PC-3 (cell line): Measurements from ENCODE around the gene SPINK1. TPM values are rescaled to one million over a fixed set of nuclear protein-coding genes. Genes with fewer than 3 reads are reported as not detected.

Experiments used
- ATAC-seq: fragments of 200-7000 bp; cut with Tn5 transposase; 2 replicates; pipeline ENCODE4 v1.9.1; 2020; ENCODE audit warnings: mild to moderate bottlenecking, moderate library complexity
- BruUV-seq: library from RNA; stranded (reverse); fragments of 400-500 nt; replicated peaks from 2 replicates; lab custom pipeline; 2021; lab: Mats Ljungman, UMichigan
- CTCF ChIA-PET: fragments of 300-600 bp; sonication (Branson Sonifier 250); formaldehyde crosslinking; loops from one replicate; lab custom pipeline; 2022; ENCODE audit warnings: antibody characterized with exemption; lab: Charles Lee
- POLR2A ChIA-PET: fragments of 300-600 bp; sonication (Branson Sonifier 250); formaldehyde crosslinking; loops from one replicate; lab custom pipeline; 2022; ENCODE audit warnings: antibody characterized with exemption; ENCODE audit not compliant: unreplicated experiment; lab: Charles Lee
- DNase-seq: peaks from one replicate; pipeline ENCODE4 v3.0.0-alpha.2; 2015
- H2AFZ ChIP-seq: fragments of 300-600 bp; sonication (generic); 2 replicates; pipeline ENCODE4 v1.6.0; 2016; ENCODE audit warnings: antibody characterized with exemption, low read length
- H3F3A ChIP-seq: fragments of 300-600 bp; sonication (generic); one replicate; pipeline ENCODE4 v1.6.0; 2017; ENCODE audit warnings: antibody characterized with exemption, low read length, control low read depth, mild to moderate bottlenecking; ENCODE audit not compliant: unreplicated experiment
- H3K27ac ChIP-seq: fragments of 300-600 bp; sonication (generic); 2 replicates; pipeline ENCODE4 v1.5.1; 2016; ENCODE audit warnings: mild to moderate bottlenecking, low read length
- H3K27me3 ChIP-seq: fragments of 300-600 bp; sonication (generic); 2 replicates; pipeline ENCODE4 v1.6.1; 2016; ENCODE audit warnings: low read length, mixed read lengths
- H3K36me3 ChIP-seq: fragments of 300-600 bp; sonication (generic); 2 replicates; pipeline ENCODE4 v1.6.1; 2016; ENCODE audit warnings: low read depth, mixed run types, low read length, mixed read lengths
- H3K4me1 ChIP-seq: fragments of 300-600 bp; sonication (generic); 2 replicates; pipeline ENCODE4 v1.5.1; 2016; ENCODE audit warnings: low read length; ENCODE audit not compliant: insufficient read depth
- H3K4me2 ChIP-seq: fragments of 300-600 bp; sonication (generic); 2 replicates; pipeline ENCODE4 v1.6.0; 2016; ENCODE audit warnings: low read length
- H3K4me3 ChIP-seq: fragments of 300-600 bp; sonication (generic); 2 replicates; pipeline ENCODE4 v1.5.1; 2016; ENCODE audit warnings: mild to moderate bottlenecking, low read length, mixed read lengths
- H3K79me2 ChIP-seq: fragments of 300-600 bp; sonication (generic); 2 replicates; pipeline ENCODE4 v1.6.1; 2017; ENCODE audit warnings: low read length, mixed read lengths
- H3K9ac ChIP-seq: fragments of 300-600 bp; sonication (generic); 2 replicates; pipeline ENCODE4 v1.6.0; 2016; ENCODE audit warnings: mild to moderate bottlenecking, low read length
- H3K9me2 ChIP-seq: fragments of 300-600 bp; sonication (generic); replicated peaks from 2 replicates; pipeline ENCODE4 v1.6.1; 2016; ENCODE audit warnings: mixed run types, low read length, mixed read lengths
- H3K9me3 ChIP-seq: fragments of 300-600 bp; sonication (generic); 2 replicates; pipeline ENCODE4 v1.6.1; 2016; ENCODE audit warnings: low read length, mixed read lengths
- H4K20me1 ChIP-seq: fragments of 300-600 bp; sonication (generic); 2 replicates; pipeline ENCODE4 v1.6.1; 2016; ENCODE audit warnings: low read length, mixed read lengths
- CTCF ChIP-seq: fragments of 300-600 bp; sonication (generic); conservative IDR thresholded peaks from 2 replicates; pipeline ENCODE4 v1.5.1; 2017; ENCODE audit warnings: antibody characterized with exemption, low read depth, mild to moderate bottlenecking, low read length
- EZH2 ChIP-seq: fragments of 300-600 bp; sonication (generic); IDR thresholded peaks from one replicate; pipeline ENCODE4 v1.6.1; 2017; ENCODE audit warnings: antibody characterized with exemption, mild to moderate bottlenecking, low read length; ENCODE audit not compliant: unreplicated experiment
- EZH2phosphoT487 ChIP-seq: fragments of 300-600 bp; sonication (generic); IDR thresholded peaks from 2 replicates; pipeline ENCODE4 v1.6.1; 2018; ENCODE audit warnings: mild to moderate bottlenecking, antibody characterized with exemption, low read length, borderline replicate concordance
- intact Hi-C: fragments of 100-400 bp; cut with micrococcal nuclease; formaldehyde crosslinking; loops from 2 replicates; pipeline ENCODE4 v1.9.0; 2023
- total RNA-seq: library from RNA; depleted of rRNA; stranded (reverse); fragments of >200 nt; gene quantifications from 2 replicates; pipeline ENCODE4 v1.2.3, GENCODE V29; 2014

Gene SPINK1
- total RNA-seq, 1 experiment from 2014 or later, result not detected

DNA sequence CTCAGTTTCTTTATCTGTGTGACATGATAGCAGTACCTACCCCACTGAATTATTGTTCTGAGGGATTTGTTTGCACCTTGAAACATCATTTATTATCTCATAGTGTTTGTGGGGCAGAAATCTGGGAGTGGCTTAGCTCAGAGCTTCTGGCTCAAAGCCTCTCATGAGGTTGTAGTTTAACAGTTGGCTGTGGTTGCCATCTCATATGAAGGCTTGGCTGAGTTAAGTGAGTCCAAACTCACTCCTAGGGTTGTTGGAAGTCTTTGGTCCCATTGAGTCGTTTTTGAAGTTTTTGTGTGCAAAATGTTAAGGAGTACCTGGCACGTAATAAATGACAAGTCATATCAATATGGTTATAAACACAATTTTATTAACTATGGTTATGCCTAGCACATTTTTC lies 45.3 kb downstream of the SPINK1 start:
- H3F3A ChIP-seq, result no peaks in the 10 kb centered on the region
- CTCF ChIA-PET, result no interaction called here

DNA sequence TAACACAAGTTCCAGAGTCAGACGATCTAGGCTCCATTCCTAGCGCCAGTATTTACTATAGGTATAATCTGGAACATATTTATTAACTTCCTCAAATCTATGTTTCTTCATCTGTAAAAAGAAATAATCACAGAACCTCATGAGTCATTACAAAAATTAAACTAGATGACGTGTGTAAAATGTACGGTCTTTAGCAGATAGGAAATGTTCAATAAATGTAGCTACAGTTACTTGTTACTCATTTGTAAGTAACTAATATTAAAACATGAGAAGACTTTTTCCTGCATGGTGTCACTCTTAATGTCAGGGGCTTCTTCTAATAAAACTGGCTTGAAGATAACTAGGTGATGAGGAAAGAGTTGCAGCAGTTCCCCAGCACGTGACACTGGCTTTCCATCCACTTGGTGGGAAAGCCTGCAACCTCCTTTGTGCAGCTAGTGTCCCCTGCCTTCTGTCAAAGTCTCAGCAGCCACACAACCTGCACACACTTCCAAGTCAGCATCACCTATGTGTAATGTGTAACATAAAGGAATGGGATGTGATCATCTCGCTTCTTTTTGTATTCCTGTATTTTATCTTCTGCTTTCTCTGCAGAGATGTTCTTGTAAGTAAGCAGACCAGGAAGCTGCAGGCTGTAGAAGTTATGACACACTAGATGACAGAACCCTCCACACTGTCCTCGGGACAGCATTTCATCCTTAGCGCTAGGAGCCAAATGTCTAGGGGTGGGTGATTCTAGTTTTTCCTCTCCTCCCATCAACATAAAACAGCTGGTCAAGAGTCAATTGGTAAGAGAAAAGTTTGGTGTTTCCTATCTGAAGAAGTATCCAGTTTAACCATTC lies 47.1 kb downstream of the SPINK1 start:
- Histone ChIP-seq H3K4me1 (no peaks in the 10 kb centered on the region), H3K27ac (no peak overlapping the region), H4K20me1 (no peaks in the 10 kb centered on the region), H3F3A (no peaks in the 10 kb centered on the region), H3K9ac (no peak overlapping the region), H2AFZ (0 out of 2 replicates have a peak overlapping the region, but pooled peaks have one; percentile 18), H3K36me3 (no peaks in the 10 kb centered on the region), H3K9me3 (no peaks in the 10 kb centered on the region), H3K9me2 (no peaks in the 10 kb centered on the region), H3K27me3 (no peaks in the 10 kb centered on the region), H3K79me2 (no peaks in the 10 kb centered on the region), H3K4me3 (no peak overlapping the region), H3K4me2 (no peak overlapping the region)
- ChIA-PET POLR2A (no interaction called here), CTCF (no interaction called here)
- intact Hi-C loops, result no loop called here
- TF ChIP-seq EZH2, result no peak
- TF ChIP-seq CTCF, result no peak
- TF ChIP-seq EZH2phosphoT487, result no peak
- no TSS peak for BruUV-seq
- no peak for ATAC-seq
- DNase-seq, result no peak

More for the DNA sequence above, 45.3 kb downstream of the SPINK1 start:
- no peak overlapping the region for H3K4me3 ChIP-seq
- no peaks in the 10 kb centered on the region for H3K36me3 ChIP-seq
- H3K4me2 ChIP-seq, result no peak overlapping the region
- POLR2A ChIA-PET, result no interaction called here
- no TSS peak for BruUV-seq
- no peaks in the 10 kb centered on the region for H3K9me2 ChIP-seq
- H3K79me2 ChIP-seq, result no peaks in the 10 kb centered on the region
- no peaks in the 10 kb centered on the region for H3K27me3 ChIP-seq
- H3K27ac ChIP-seq, result no peak overlapping the region
- no peaks in the 10 kb centered on the region for H4K20me1 ChIP-seq
- intact Hi-C loops, result no loop called here
- H3K9me3 ChIP-seq, result no peaks in the 10 kb centered on the region
- H3K4me1 ChIP-seq, result peaks cover 4% of the 10 kb centered on the region; the same call in 1 of the 2 replicates
- TF ChIP-seq EZH2 (no peak), EZH2phosphoT487 (no peak), CTCF (no peak)
- H3K9ac ChIP-seq, result no peak overlapping the region
- DNase-seq, result no peak
- ATAC-seq, result no peak
- no peak overlapping the region for H2AFZ ChIP-seq
